Kidney (tissue), 14 donors: ENCODE measurements around the gene EEF1A1. TPM values are rescaled to one million over a fixed set of nuclear protein-coding genes. Genes with fewer than 3 reads are reported as not detected.
"Not testable (repeated sequence)": the region's sequence is repeated elsewhere in the genome, so short reads cannot be mapped to it uniquely, and the experiment has no call there.

Experiments used
- DNase-seq, 5 donors: peaks; one replicate each; pipeline ENCODE4 v3.0.0-alpha.2; 2013 to 2020
- FAIRE-seq: peaks from 2 replicates; lab custom pipeline; 2012; peaks lifted over from hg19 to GRCh38; lab: Jason Lieb, UNC
- H3K27ac ChIP-seq, 2 donors: one replicate each; pipeline ENCODE4 v1.7.0; 2013; ENCODE audit warnings: low read depth in 2 of 2, low read length in 2 of 2, inconsistent platforms in 1 of 2
- H3K27me3 ChIP-seq: one replicate; pipeline ENCODE4 v1.7.1; 2013; ENCODE audit warnings: low read length, inconsistent platforms; ENCODE audit not compliant: control insufficient read depth, insufficient read depth
- H3K36me3 ChIP-seq, 3 donors: one replicate each; pipeline versions ENCODE4 v1.7.0 to v1.7.1; 2013; ENCODE audit warnings: low read length in 3 of 3, control low read depth in 1 of 3, inconsistent platforms in 1 of 3; ENCODE audit not compliant: insufficient read depth in 3 of 3, control insufficient read depth in 2 of 3
- H3K4me1 ChIP-seq, 3 donors: one replicate each; pipeline versions ENCODE4 v1.7.0 to v1.7.1; 2013; ENCODE audit warnings: low read length in 3 of 3, inconsistent platforms in 1 of 3, low read depth in 1 of 3; ENCODE audit not compliant: control insufficient read depth in 2 of 3, insufficient read depth in 2 of 3
- H3K4me3 ChIP-seq, 3 donors: one replicate each; pipeline versions ENCODE4 v1.7.0 to v1.8.1; 2013; ENCODE audit warnings: low read length in 3 of 3, control low read depth in 1 of 3, inconsistent platforms in 1 of 3
- H3K9ac ChIP-seq, 3 donors: one replicate each; pipeline versions ENCODE4 v1.7.0 to v1.7.1; 2013; ENCODE audit warnings: low read length in 3 of 3, control low read depth in 1 of 3, inconsistent platforms in 1 of 3
- H3K9me3 ChIP-seq, 3 donors: one replicate each; pipeline versions ENCODE4 v1.7.0 to v1.7.1; 2013; ENCODE audit warnings: low read length in 3 of 3, control low read depth in 1 of 3, inconsistent platforms in 1 of 3; ENCODE audit not compliant: control insufficient read depth in 2 of 3, insufficient read depth in 1 of 3
- intact Hi-C: fragments of 100-400 bp; cut with DNase I; formaldehyde crosslinking; loops from one replicate; pipeline ENCODE4 v1.11.1; 2022
- polyA plus RNA-seq: library from polyadenylated mRNA; stranded (reverse); fragments of 350-450 nt; fragmentation: Illumina TruSeq; extraction: RNeasy Lipid Tissue Mini Kit (QIAGEN cat#74804); gene quantifications from one replicate; pipeline ENCODE4 v1.2.3, GENCODE V29; 2014; ENCODE audit warnings: low read depth, low replicate concordance; ENCODE audit not compliant: insufficient read depth
- total RNA-seq: library from RNA; stranded (reverse); fragmentation: NEBNext Ultra II Directional; extraction: Animal tissue kit (Norgen Biotek cat#: 25700); gene quantifications from one replicate; pipeline ENCODE4 v1.2.1, GENCODE V29; 2021
- TF ChIP-seq, protein P1 (sequence below): IDR thresholded peaks from 3 replicates; pipeline ENCODE4 v1.5.1; 2012; ENCODE audit warnings: mild to moderate bottlenecking, moderate library complexity, borderline replicate concordance; ENCODE audit not compliant: insufficient read depth; ENCODE audit errors: extremely low read depth
- donor health status: control.
- donor health status: control.
- donor health status: control.
- donor health status: control.
- donor health status: control.
- donor health status: DM: yes; HTN: yes; CAD: no.
- donor health status: Normal renal cell carcinoma (clear cell type).

The EEF1A1 gene
- total and polyA plus RNA-seq, 2 donors from 2014 or later, result 9,725 to 10,277 TPM

DNA sequence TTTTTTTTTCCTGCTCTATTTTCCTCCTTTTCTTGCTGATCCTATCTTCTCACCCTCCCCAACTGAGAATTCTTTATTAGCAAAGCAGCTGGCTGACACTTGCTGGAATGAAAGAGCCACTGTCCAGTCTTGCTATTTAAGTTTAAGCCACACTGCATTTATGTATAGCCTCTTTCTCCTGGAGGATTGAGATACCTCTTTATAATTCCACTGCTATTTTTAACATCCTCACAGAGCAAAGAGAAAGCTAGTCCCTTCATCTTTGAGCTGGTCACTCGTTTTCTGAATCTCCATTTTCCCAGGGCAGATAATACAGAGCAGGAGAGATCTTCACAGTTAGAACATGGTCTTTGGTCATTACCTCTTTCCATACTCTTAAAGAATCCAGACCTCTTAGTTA is 36.0 kb upstream of the EEF1A1 start:
- Histone ChIP-seq H3K9ac (no peak overlapping the region), H3K27me3 (no peaks in the 10 kb centered on the region), H3K4me1 (no peaks in the 10 kb centered on the region), H3K36me3 (no peaks in the 10 kb centered on the region), H3K9me3 (no peaks in the 10 kb centered on the region), H3K4me3 (no peak overlapping the region), H3K27ac (no peak overlapping the region)
- TF ChIP-seq, protein P1, sequence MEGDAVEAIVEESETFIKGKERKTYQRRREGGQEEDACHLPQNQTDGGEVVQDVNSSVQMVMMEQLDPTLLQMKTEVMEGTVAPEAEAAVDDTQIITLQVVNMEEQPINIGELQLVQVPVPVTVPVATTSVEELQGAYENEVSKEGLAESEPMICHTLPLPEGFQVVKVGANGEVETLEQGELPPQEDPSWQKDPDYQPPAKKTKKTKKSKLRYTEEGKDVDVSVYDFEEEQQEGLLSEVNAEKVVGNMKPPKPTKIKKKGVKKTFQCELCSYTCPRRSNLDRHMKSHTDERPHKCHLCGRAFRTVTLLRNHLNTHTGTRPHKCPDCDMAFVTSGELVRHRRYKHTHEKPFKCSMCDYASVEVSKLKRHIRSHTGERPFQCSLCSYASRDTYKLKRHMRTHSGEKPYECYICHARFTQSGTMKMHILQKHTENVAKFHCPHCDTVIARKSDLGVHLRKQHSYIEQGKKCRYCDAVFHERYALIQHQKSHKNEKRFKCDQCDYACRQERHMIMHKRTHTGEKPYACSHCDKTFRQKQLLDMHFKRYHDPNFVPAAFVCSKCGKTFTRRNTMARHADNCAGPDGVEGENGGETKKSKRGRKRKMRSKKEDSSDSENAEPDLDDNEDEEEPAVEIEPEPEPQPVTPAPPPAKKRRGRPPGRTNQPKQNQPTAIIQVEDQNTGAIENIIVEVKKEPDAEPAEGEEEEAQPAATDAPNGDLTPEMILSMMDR, result no peak
- DNase-seq (no peak), FAIRE-seq (no peak)
- intact Hi-C loops, result no loop called here

DNA sequence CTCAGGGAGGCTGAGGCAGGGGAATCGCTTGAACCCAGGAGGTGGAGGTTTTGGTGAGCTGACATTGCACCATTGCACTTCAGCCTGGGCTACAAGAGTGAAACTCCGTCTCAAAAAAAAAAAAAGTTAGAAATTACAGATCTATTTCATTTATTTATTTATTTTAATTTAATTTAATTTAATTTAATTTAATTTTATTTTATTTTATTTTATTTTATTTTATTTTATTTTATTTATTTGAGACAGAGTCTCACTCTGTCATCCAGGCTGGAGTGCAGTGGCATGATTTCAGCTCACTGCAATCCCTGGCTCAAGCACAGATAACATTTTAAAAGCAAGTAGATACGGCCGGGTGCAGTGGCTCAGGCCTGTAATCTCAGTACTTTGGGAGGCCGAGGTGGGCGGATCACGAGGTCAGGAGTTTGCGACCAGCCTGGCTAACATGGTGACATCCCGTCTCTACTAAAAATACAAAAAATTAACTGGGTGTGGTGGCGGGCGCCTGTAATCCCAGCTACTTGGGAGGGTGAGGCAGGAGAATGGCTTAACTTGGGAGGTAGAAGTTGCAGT is 34.6 kb upstream of the EEF1A1 start:
- H3K9me3 ChIP-seq, H3K27ac ChIP-seq, intact Hi-C loops, H3K4me1 ChIP-seq, H3K27me3 ChIP-seq, H3K9ac ChIP-seq, FAIRE-seq, DNase-seq, H3K36me3 ChIP-seq, H3K4me3 ChIP-seq: not testable (repeated sequence)

DNA sequence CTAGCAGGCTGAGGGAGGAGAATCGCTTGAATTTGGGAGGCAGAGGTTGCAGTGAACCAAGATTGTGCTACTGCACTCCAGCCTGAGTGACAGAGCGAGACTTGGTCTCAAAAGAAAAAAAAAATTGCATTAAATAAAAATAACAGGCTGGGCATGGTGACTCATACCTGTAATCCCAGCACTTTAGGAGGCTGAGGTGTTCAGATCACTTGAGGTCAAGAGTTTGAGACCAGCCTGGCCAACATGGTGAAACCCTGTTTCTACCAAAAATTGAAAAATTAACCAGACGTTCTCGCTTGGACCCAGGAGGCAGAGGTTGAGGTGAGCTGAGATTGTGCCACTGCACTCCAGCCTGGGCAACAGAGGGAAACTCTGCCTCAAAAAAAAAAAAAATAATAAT is 30.3 kb upstream of the EEF1A1 start:
- H3K4me3 ChIP-seq, H3K9ac ChIP-seq, H3K4me1 ChIP-seq, DNase-seq, H3K9me3 ChIP-seq, intact Hi-C loops, H3K36me3 ChIP-seq, H3K27me3 ChIP-seq, H3K27ac ChIP-seq, FAIRE-seq: not testable (repeated sequence)

DNA sequence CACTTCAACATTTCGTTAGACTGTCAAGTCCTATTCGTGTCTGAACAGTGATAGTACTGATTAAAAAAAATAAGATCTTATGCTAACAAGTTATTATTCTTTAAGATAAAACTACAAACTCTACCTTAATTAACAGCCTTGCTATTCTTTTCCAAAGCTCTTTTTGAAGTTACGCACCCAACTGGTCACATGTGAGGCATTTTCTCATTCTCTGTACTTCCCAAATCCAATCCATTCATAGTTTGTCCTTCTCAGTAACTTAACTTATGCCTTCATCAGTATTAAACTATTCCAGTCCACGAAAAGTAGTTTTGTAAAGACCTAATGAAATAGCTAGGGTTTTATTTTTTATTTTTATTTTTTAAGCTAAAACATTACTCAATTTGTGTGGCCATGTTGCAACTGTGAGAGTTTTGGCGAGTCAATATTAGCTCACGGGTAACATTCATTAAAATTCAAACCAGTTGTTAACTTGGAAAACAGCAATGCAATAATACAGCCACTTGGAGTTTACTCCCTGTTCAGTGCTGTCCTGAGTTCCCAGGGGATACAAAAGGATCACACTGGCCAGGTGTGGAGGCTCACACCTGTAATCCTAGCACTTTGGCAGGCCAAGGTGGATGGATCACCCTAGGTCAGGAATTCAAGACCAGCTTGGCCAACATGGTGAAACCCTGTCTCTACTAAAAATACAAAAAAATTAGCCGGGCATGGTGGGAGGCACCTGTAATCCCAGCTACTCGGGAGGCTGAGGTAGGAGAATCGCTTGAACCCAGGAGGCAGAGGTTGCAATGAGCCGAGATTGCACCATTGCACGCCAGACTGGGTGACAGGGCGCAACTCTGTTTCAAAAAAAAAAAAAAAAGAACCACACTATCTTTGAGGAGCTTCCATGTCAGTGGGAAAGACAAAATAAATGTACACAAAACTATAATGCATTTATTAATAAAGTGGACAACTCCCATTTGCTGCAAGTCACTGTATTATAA is 27.9 kb upstream of the EEF1A1 start:
- intact Hi-C loops, result no loop called here
- Histone ChIP-seq H3K9ac (no peak overlapping the region), H3K4me3 (no peak overlapping the region), H3K9me3 (no peaks in the 10 kb centered on the region), H3K4me1 (peaks cover 0 to 3% (median 0%) of the 10 kb centered on the region in 3 donors), H3K27ac (no peak overlapping the region), H3K36me3 (no peaks in the 10 kb centered on the region), H3K27me3 (no peaks in the 10 kb centered on the region)
- FAIRE-seq, result no peak
- TF ChIP-seq, protein P1, result no peak
- no peak for DNase-seq
